HG03565 (cell line): ENCODE data around the gene GRAMD2B.
"Not testable (repeated sequence)": the region's sequence is repeated elsewhere in the genome, so short reads cannot be mapped to it uniquely, and the experiment has no call there.

Source experiments
- ATAC-seq: cut with Tn5 transposase; IDR thresholded peaks from one replicate; pipeline ENCODE4 v1.9.1; 2021; ENCODE audit warnings: mild to moderate bottlenecking, moderate library complexity; ENCODE audit not compliant: unreplicated experiment

The GRAMD2B gene

GRCh38 chr5:126509339-126509738, 86.1 kb downstream of the GRAMD2B start:
- ATAC-seq = no peak

GRCh38 chr5:126511961-126512360, 88.8 kb downstream of the GRAMD2B start:
- ATAC-seq = no peak

GRCh38 chr5:126512451-126512850, 89.2 kb downstream of the GRAMD2B start:
- ATAC-seq = no peak

GRCh38 chr5:126513302-126513701, 90.1 kb downstream of the GRAMD2B start:
- ATAC-seq = no peak

GRCh38 chr5:126513703-126514102, 90.5 kb downstream of the GRAMD2B start:
- ATAC-seq = no peak

GRCh38 chr5:126514131-126514557, 90.9 kb downstream of the GRAMD2B start:
- ATAC-seq = no peak

- no peak for ATAC-seq
Measured at GRCh38 chr5:126514558-126515141, 91.4 kb downstream of the GRAMD2B start.

GRCh38 chr5:126515337-126515736, 92.1 kb downstream of the GRAMD2B start:
- ATAC-seq = no peak

GRCh38 chr5:126516133-126516532, 92.9 kb downstream of the GRAMD2B start:
- no peak for ATAC-seq

- no peak for ATAC-seq
Measured at GRCh38 chr5:126516852-126517251, 93.6 kb downstream of the GRAMD2B start.

GRCh38 chr5:126519223-126519622, 96.0 kb downstream of the GRAMD2B start:
- ATAC-seq = not testable (repeated sequence)

- no peak for ATAC-seq
Measured at GRCh38 chr5:126519637-126520592, 96.7 kb downstream of the GRAMD2B start.

- no peak for ATAC-seq
Measured at GRCh38 chr5:126520593-126520953, 97.4 kb downstream of the GRAMD2B start.

- ATAC-seq = no peak
Measured at GRCh38 chr5:126521130-126521529, 97.9 kb downstream of the GRAMD2B start.

GRCh38 chr5:126523818-126524510, 100.8 kb downstream of the GRAMD2B start:
- ATAC-seq = no peak

- no peak for ATAC-seq
Measured at GRCh38 chr5:126525630-126526245, 102.5 kb downstream of the GRAMD2B start.

GRCh38 chr5:126526493-126526892, 103.3 kb downstream of the GRAMD2B start:
- no peak for ATAC-seq

- no peak for ATAC-seq
Measured at GRCh38 chr5:126527158-126527557, 103.9 kb downstream of the GRAMD2B start.

GRCh38 chr5:126527892-126528291, 104.7 kb downstream of the GRAMD2B start:
- ATAC-seq = no peak

- no peak for ATAC-seq
Measured at GRCh38 chr5:126531543-126532120, 108.4 kb downstream of the GRAMD2B start.

GRCh38 chr5:126534553-126534952, 111.3 kb downstream of the GRAMD2B start:
- no peak for ATAC-seq
